ENCODE results near the gene TXNRD2.

DNA sequence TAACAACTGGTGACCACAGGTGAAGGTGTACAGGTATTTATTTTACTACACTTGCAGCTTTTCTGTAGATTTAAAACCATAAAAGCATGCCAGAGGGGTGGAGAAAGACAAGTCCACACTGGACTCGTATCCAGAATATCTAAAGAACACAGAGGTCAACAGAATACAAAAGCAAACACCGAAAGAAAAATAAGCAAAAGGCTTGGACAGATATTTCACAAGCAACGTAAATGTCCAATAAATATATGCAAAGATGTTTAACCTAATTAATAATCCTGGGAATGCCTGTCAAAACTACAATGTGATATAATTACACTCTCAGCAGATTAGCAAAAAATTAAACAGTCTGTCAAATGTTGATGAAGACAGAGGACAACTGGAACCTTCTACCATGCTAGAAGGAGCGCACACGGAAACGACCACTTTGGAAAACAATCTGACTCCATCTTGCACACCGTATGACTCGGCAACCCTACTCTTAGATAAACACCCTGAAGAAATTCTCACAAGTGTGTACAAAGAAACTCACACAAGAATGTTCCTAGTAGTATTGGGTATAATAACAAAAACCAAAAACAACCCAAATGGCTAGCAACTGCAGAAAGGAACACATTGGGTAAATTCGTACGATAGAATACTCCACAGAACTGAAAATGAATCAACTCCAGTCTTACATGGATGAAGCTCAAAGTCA is 114.1 kb downstream of the TXNRD2 start:
- TF ChIP-seq, protein P1, sequence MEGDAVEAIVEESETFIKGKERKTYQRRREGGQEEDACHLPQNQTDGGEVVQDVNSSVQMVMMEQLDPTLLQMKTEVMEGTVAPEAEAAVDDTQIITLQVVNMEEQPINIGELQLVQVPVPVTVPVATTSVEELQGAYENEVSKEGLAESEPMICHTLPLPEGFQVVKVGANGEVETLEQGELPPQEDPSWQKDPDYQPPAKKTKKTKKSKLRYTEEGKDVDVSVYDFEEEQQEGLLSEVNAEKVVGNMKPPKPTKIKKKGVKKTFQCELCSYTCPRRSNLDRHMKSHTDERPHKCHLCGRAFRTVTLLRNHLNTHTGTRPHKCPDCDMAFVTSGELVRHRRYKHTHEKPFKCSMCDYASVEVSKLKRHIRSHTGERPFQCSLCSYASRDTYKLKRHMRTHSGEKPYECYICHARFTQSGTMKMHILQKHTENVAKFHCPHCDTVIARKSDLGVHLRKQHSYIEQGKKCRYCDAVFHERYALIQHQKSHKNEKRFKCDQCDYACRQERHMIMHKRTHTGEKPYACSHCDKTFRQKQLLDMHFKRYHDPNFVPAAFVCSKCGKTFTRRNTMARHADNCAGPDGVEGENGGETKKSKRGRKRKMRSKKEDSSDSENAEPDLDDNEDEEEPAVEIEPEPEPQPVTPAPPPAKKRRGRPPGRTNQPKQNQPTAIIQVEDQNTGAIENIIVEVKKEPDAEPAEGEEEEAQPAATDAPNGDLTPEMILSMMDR (IDR thresholded peaks at IDR 0.05; ENCODE audit: low read length) = no peak
- no peak for TF ChIP-seq EZH2phosphoT487 (IDR thresholded peaks at IDR 0.05; ENCODE audit: low read length)

All from MM.1S (cell line).